GM19463 (cell line): Measurements from ENCODE around the gene TARBP2.
A peak's percentile ranks its signal among the peaks of the same experiment; 100 is the strongest.
"Not testable (repeated sequence)": the region's sequence is repeated elsewhere in the genome, so short reads cannot be mapped to it uniquely, and the experiment has no call there.

Experiments used
- ATAC-seq: cut with Tn5 transposase; IDR thresholded peaks from one replicate; pipeline ENCODE4 v1.9.1; 2021; ENCODE audit warnings: mild to moderate bottlenecking, moderate library complexity; ENCODE audit not compliant: unreplicated experiment

Gene TARBP2

DNA sequence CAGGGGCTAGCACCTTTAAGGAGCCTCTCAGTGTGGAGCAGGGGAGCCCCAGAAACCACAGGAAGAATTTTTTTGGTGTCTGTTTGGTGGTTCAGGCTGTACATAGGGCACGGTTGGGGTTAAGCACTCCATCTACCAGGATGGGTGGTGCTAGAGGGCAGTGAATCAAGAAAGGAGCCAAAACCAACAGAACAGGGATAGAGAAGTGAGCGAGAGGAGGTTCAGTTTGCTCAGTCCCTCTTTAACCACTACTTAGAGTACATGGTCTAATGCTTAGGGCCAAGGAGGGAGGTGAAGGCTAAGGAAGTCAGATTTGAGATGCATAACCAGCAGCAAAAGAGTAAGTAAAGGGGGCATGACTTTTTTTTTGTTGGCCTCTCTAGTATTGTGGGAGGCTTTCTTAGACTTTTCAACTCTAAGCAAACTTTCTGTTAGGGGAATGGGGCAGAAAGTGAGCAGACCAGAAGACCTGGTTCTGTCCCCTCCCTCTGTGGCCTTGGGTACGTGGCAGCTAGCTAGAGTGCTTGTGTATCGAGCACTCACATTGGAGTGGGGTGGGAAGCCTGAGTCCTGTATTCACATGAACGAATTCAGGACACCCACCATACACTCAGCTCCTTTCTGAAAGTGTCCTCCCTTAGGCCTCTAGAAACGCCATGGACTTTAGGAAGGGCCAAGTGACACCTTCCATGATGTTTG lies 12.8 kb downstream of the TARBP2 start:
- ATAC-seq = no peak

- ATAC-seq = no peak
Observed at GRCh38 chr12:53514628-53515290, 13.7 kb downstream of the TARBP2 start.

DNA sequence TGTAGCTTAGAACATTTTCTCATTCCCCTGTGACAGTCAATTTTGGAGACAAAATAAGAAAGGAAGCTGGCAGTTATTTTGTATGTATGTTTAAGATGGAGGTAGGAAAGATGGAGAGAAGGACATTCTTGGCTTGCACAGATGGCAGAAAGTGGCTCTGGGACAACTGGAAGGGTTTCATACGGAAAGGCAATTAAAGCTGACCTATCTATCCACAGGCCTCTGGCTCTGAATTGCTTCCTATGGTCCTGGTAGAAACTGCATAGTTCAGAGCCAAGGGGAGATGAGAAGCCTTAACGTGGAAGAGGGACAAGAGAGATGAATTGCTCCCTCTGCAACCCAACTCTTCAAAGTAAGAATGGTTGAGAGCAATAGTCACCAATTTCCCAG lies 14.2 kb downstream of the TARBP2 start:
- no peak for ATAC-seq

DNA sequence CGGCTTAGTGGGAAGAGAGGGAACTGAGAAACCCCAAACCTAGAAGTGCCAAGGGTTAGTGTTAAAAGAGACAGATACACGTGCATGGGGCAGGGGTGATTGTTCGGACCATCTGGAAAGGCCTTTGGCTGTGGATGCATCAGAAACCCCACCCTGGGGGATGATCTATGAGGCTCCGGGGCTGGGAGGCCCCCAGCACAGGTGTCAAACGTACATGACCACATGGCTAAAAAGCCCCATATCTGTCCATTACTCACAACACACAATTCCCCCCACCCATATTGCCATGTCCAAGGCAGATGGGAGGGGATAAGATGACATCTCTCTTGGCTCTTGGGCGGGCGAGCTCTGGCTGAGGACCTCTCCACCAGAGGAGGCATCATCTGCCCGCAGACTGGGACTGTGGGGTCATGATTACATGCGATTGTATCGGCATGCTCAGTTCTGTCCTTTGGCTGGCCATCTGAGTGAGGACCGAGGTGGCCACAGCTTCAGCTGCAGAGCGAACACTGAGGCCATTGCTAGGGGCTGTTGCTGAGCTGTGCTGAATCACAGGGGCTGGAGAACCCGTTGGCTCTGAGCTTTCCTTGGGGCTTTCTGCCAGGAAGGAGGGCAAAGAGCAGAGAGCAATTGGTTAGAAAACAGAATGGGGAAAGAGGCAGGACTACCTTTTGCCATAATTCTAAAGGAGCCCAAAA lies 15.8 kb downstream of the TARBP2 start:
- ATAC-seq = no peak

DNA sequence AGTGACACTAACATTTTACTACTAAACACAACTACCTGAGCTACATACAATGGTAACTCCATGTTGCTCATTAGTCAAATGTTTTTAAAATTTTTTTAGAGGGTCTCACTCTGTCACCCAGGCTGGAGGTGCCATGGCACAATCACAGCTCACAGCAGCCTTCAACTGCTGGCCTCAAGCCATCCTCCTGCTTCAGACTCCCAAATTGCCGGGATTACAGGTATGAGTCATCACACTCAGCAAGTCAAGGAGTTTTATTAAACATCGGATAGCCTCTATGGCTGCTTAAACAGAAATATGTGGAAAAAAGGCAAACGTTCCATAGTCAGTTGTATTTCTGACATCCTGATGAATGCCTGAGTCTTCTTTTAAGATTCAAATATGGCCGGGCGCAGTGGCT lies 17.3 kb downstream of the TARBP2 start:
- no peak for ATAC-seq

DNA sequence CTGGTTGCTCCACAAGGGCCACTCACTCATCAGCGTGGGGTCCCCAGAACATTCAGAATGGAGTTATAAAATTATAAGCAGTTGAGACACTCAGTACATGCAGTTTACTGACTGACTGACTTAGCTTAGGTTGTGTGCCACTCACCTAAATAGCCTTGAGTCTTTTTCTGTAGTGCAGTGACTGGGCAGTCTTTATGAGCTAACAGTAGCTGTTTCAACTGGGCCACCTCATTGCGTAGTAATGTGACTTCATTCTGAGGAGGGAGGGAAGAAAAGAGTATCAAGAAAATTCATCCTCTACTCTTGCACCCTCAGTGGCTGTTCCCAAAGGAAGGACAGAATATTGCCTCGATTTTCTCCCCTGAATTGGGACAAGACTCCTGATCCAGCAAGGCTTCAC lies 22.0 kb downstream of the TARBP2 start:
- ATAC-seq = no peak

- ATAC-seq = no peak
Observed at GRCh38 chr12:53524476-53524875, 23.4 kb downstream of the TARBP2 start.

GRCh38 chr12:53530061-53530460 lies 29.0 kb downstream of the TARBP2 start:
- no peak for ATAC-seq

GRCh38 chr12:53530920-53531319 lies 29.8 kb downstream of the TARBP2 start:
- no peak for ATAC-seq

DNA sequence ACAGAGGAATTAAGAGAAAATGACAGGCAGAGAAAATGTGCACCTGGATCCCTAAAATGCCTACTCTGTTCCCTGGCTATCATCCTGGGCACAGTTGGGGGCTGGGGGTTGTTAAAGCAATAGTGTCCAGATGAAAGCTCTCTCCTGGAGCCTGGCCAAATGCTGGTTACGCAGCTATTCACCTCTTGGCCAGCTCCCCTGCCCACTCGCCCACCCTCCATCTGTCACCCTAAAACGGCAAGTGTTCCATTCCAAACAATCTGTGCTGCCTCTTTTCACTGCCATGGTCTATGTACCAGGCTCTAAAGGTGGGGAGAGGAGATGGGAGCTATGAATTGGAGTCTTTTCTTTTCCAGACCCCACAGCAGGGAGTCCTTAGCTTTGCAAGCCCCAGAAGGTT lies 30.9 kb downstream of the TARBP2 start:
- ATAC-seq = no peak

GRCh38 chr12:53532524-53533445 lies 31.7 kb downstream of the TARBP2 start:
- ATAC-seq = no peak

DNA sequence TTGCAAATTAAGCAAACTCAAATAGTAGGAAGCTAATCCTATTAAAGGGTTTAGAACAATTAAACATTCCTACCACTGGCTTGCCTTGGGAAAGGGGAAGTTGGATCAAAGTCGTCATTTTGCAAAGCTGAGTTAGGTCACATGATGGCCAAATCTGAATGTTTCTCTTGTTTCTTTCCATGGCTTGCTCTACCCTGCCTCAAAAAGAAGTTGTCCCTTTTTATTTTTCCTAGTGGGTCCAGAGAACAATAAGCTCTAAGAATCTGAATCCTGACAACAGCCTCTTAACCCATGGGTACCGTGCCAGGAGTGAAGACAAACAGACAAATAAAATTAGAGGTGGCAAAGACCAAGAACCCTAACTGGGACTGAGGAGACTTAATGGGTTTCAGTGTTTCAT lies 32.4 kb downstream of the TARBP2 start:
- ATAC-seq = no peak

- no peak for ATAC-seq
Observed at GRCh38 chr12:53536962-53537361, 35.9 kb downstream of the TARBP2 start.

- ATAC-seq = no peak
Observed at GRCh38 chr12:53538209-53538689, 37.2 kb downstream of the TARBP2 start.

DNA sequence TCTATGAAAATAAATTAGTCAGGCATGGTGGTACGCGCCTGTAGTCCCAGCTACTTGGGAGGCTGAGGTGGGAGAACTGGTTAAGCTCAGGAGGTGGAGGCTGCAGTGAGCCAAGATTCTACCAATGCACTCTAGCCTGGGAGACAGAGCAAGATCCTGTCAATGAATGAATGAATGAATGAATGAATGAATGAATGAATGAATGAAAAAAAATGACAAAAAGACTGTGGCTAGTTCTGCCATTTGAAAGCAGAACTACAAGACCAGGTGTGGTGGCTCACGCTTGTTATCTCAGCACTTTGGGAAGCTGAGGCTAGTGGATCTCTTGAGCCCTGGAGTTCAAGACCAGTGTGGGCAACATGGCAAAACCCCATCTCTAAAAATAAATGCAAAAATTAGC lies 38.4 kb downstream of the TARBP2 start:
- ATAC-seq = no peak

DNA sequence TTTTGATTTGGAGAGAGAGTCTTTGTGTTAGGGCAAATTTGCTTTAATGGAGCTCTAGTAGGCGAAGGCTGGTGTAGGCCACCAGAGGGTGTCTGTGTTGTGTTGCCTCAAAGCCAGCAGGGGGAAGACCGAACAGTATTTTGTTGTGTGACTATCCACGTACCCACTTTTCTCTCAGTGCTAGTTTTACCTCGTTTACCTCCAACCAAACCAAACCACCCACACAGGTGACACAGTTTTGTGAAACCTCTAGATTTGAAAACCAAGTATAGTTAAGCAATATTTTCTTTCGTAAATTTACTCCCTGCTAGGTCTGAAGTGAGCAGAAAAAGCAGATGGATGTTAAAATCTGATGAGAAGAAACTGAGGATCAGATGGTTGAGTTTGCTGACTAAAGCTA lies 42.5 kb downstream of the TARBP2 start:
- ATAC-seq = peak; percentile 78

DNA sequence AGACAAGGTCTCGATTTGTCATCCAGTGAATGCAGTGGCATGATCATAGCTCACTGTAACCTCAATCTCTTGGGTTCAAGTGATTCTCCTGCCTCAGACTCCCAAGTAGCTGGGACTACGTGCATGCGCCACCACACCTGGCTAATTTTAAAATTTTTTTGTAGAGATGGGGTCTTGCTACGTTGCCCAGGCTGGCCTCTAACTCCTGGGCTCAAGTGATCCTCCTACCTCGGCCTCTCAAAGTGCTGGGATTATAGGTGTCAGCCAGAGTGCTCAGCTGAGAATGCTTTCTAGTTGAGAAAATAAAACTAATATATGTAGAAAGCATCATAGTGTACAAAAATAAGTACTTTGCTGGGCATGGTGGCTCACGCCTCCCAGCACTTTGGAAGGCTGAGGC lies 47.3 kb downstream of the TARBP2 start:
- not testable (repeated sequence) for ATAC-seq

DNA sequence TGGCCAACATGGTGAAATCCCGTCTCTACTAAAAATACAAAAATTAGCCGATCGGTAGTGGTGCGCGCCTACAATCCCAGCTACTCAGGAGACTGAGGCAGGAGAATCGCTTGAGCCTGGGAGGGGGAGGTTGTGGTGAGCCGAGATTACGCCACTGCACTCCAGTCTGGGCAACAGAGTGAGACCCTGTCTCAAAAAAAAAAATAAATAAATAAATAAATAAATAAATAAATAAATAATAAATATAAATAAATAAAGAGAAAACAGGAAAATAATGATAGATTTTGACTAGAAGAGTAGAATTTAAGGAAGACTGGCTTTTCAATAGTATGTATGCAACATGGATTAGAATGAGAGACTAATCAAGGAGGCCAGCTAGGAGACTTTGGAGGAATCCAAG lies 49.0 kb downstream of the TARBP2 start:
- ATAC-seq = not testable (repeated sequence)

DNA sequence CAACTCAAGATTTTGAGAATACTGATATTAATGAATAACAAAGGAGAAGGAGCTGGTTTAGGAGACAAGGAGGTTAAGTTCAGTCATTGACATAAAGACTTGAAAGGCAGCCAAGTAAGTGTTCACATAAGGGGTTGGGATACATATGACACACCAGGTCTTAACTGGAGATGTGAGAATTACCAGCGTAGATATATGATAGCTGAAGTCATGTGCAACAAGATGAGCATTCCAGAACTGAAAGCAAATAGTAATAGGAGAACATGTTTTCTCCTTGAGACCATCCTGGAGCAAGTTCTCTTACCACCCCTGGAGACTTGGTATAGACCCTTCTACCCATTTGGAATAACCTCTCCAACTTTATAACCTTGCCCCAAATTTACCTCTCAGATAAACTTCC lies 49.5 kb downstream of the TARBP2 start:
- ATAC-seq = no peak

- no peak for ATAC-seq
Observed at GRCh38 chr12:53551889-53552291, 50.8 kb downstream of the TARBP2 start.
